Esophagus (tissue), 2 donors: Measurements from ENCODE around the gene MRPL9. TPM values are rescaled to one million over a fixed set of nuclear protein-coding genes. Genes with fewer than 3 reads are reported as not detected.
A peak's percentile ranks its signal among the peaks of the same experiment; 100 is the strongest.

Experiments used
- H3K27ac ChIP-seq, 2 donors: one replicate each; pipeline ENCODE4 v1.5.1; 2013; ENCODE audit warnings: low read depth in 2 of 2, mild to moderate bottlenecking in 2 of 2, inconsistent platforms in 1 of 2, low read length in 1 of 2, moderate library complexity in 1 of 2
- H3K27me3 ChIP-seq, 2 donors: one replicate each; pipeline ENCODE4 v1.6.1; 2013; ENCODE audit warnings: low read length in 2 of 2, control low read depth in 1 of 2, mild to moderate bottlenecking in 1 of 2; ENCODE audit not compliant: insufficient read depth in 2 of 2, control insufficient read depth in 1 of 2
- H3K36me3 ChIP-seq, 2 donors: one replicate each; pipeline ENCODE4 v1.6.1; 2013; ENCODE audit warnings: low read length in 1 of 2; ENCODE audit not compliant: control insufficient read depth in 2 of 2, insufficient read depth in 2 of 2
- H3K4me1 ChIP-seq, 2 donors: one replicate each; pipeline ENCODE4 v1.6.1; 2013; ENCODE audit warnings: low read length in 1 of 2; ENCODE audit not compliant: control insufficient read depth in 2 of 2, insufficient read depth in 2 of 2
- H3K4me3 ChIP-seq, 2 donors: one replicate each; pipeline ENCODE4 v1.5.1; 2013; ENCODE audit warnings: low read length in 2 of 2, mild to moderate bottlenecking in 2 of 2, low read depth in 1 of 2, moderate library complexity in 1 of 2
- H3K9me3 ChIP-seq, 2 donors: one replicate each; pipeline ENCODE4 v1.6.1; 2013; ENCODE audit warnings: mild to moderate bottlenecking in 2 of 2, low read depth in 1 of 2, low read length in 1 of 2, moderate library complexity in 1 of 2; ENCODE audit not compliant: control insufficient read depth in 2 of 2, insufficient read depth in 1 of 2
- WGBS, 2 donors: extraction: QIAGEN DNeasy Blood & Tissue Kit; methylation state at CpG; one replicate each; pipeline ENCODE4 v1.1.7; 2013; 5-methylcytosine and 5-hydroxymethylcytosine counted together
- polyA plus RNA-seq, 2 donors: library from polyadenylated mRNA; stranded (reverse); fragments of 200-250 nt; gene quantifications; one replicate each; pipeline ENCODE4 v1.2.3, GENCODE V29; 2013
- donor health status: healthy with polysubstance abuse.
- donor health status: Bipolar disorder and iron deficiency.

Gene MRPL9
- 10 to 100 TPM; 49.9 to 53.9 TPM for polyA plus RNA-seq

- no peaks in the 10 kb centered on the region for H3K9me3 ChIP-seq
- WGBS, 2 donors = 1% methylated on average over 68 of the region's 68 CpGs
Measured at GRCh38 chr1:151762941-151763921, at the start of gene MRPL9. Gene MRPL9 (minus strand): TSS chr1:151763496. CDS start chr1:151763479, 17 bp downstream.

GRCh38 chr1:151811181-151811580 is 47.9 kb upstream of the MRPL9 start:
- Histone ChIP-seq H3K9me3 (no peaks in the 10 kb centered on the region), H3K27ac (no peak overlapping the region), H3K36me3 (peaks cover 0 to 2% of the 10 kb centered on the region in 2 donors), H3K4me1 (no peaks in the 10 kb centered on the region), H3K27me3 (no peaks in the 10 kb centered on the region), H3K4me3 (no peak overlapping the region)
- 91 to 95% methylated on average over 9 of the region's 9 CpGs for WGBS, 2 donors

More at GRCh38 chr1:151762941-151763921, at the start of gene MRPL9:
- no peaks in the 10 kb centered on the region for H3K27me3 ChIP-seq
- H3K4me3 ChIP-seq = peak within 1 kb of the TSS; percentile 75 to 88
- peaks cover 6 to 13% of the 10 kb centered on the region in 2 donors for H3K36me3 ChIP-seq
- peak within 1 kb of the TSS; percentile 88 to 93 for H3K27ac ChIP-seq
- H3K4me1 ChIP-seq = peaks cover 0 to 6% of the 10 kb centered on the region in 2 donors

DNA sequence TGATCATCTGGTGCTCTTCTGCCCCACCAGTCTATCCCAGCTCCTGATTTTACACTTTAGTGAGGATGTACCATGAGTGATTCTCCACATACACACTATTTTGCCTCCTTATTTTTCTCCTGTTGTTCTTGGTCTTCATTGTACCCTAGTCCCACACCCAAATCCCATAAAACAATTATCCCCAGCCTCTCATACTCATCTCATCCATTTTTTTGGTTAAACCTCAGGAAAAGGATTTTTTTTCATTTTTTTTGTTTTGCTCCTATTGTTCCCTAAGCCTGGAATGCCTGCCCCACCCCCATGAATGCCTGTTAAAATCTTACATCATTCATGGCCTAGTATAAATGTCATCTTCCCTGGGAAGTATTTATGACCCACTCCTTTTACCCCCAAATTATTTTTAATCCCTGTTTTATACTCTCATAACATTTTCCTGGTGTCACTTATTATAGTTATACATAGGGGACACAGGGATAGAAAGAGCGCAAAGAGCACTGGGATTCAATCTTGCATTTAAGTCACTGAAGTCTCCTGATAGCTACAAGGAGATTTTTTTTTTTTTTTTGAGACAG is 46.8 kb upstream of the MRPL9 start:
- Histone ChIP-seq H3K27ac (no peak overlapping the region), H3K9me3 (no peaks in the 10 kb centered on the region), H3K4me3 (no peak overlapping the region), H3K4me1 (no peaks in the 10 kb centered on the region), H3K36me3 (peaks cover 0 to 2% of the 10 kb centered on the region in 2 donors), H3K27me3 (no peaks in the 10 kb centered on the region)
- WGBS, 2 donors = 98 to 99% methylated on average over 1 of the region's 1 CpG

GRCh38 chr1:151809290-151809984 is 46.1 kb upstream of the MRPL9 start:
- Histone ChIP-seq H3K27ac (no peak overlapping the region), H3K27me3 (no peaks in the 10 kb centered on the region), H3K4me1 (no peaks in the 10 kb centered on the region), H3K9me3 (no peaks in the 10 kb centered on the region), H3K4me3 (no peak overlapping the region), H3K36me3 (no peaks in the 10 kb centered on the region)
- 54 to 55% methylated on average over 8 of the region's 8 CpGs for WGBS, 2 donors

GRCh38 chr1:151807766-151808165 is 44.5 kb upstream of the MRPL9 start:
- no peaks in the 10 kb centered on the region for H3K27me3 ChIP-seq
- H3K36me3 ChIP-seq = no peaks in the 10 kb centered on the region
- no peak overlapping the region for H3K27ac ChIP-seq
- WGBS, 2 donors = 57 to 75% methylated on average over 1 of the region's 1 CpG
- no peak overlapping the region for H3K4me3 ChIP-seq
- no peaks in the 10 kb centered on the region for H3K9me3 ChIP-seq
- no peaks in the 10 kb centered on the region for H3K4me1 ChIP-seq

GRCh38 chr1:151807131-151807530 is 43.8 kb upstream of the MRPL9 start:
- no peaks in the 10 kb centered on the region for H3K27me3 ChIP-seq
- no peaks in the 10 kb centered on the region for H3K4me1 ChIP-seq
- no peaks in the 10 kb centered on the region for H3K9me3 ChIP-seq
- H3K27ac ChIP-seq = no peak overlapping the region
- no peak overlapping the region for H3K4me3 ChIP-seq
- WGBS, 2 donors = 70 to 77% methylated on average over 5 of the region's 5 CpGs
- no peaks in the 10 kb centered on the region for H3K36me3 ChIP-seq

DNA sequence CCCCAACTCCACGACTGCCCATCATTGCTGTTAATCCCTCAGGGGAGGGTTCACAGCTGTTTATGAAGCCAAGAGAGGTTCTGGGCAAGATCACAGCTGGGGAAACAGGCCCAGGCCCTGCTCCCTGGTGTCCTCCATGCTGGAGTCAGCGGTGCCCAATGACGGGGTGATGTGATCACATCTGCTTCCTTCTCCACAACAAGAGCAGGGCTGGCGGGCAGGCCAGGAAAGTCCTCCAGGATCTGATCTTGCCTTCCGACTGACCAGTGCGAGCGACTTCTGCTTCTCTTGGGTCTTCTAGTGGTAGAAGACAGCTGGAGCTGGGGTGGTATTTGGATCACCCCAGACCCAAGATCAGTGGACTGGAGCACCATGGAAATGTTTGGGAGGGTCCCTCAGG is 42.9 kb upstream of the MRPL9 start:
- Histone ChIP-seq H3K27me3 (no peaks in the 10 kb centered on the region), H3K27ac (no peak overlapping the region), H3K4me3 (no peak overlapping the region), H3K36me3 (no peaks in the 10 kb centered on the region), H3K4me1 (no peaks in the 10 kb centered on the region), H3K9me3 (no peaks in the 10 kb centered on the region)
- WGBS, 2 donors = 83 to 86% methylated on average over 7 of the region's 7 CpGs

DNA sequence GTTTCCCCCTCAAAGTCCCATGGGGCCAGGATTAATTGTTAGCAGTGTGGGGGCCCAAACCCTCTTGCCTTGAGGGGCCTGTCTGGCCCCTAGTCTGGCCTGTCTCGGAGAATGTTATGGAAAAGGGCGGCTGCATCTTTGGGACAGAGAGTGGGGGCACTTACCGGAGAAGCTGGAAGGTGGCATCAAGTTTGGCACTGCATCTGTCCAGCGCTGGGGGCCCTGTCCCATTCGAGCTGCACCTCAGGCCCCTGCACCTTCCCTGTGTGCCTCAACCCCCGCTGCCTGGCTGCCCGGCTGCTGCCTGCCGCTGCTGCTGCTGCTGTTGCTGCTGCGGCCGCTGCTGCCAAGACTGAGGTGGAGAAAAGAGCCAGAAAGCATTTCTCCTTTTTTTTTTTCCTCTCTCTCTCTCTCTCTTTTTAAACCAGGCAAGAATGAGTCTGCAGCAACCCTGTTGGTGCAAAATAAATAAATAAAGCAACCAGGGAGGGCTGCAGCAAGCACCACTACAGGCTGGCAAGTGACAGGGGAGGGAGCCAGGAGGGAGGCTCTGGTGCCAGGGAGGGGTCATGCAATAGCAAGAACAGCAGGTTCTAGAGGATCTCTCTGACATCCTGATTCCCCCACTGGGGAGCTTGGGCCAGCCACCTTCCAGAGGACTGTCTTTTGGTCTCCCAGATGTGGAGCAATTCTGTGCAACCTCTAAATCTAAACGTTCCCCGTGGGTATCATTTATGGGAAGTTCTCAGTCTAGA is 41.9 kb upstream of the MRPL9 start, which contains the start of gene LINGO4:
Gene LINGO4, minus strand, starts transcription at position 354 of the 755 bp plus-strand sequence. CDS start 2,715 bp downstream, outside the sequence.
- no peaks in the 10 kb centered on the region for H3K27me3 ChIP-seq
- 54 to 61% methylated on average over 12 of the region's 12 CpGs for WGBS, 2 donors

GRCh38 chr1:151803915-151804314 is 40.6 kb upstream of the MRPL9 start:
- Histone ChIP-seq H3K27ac (no peak overlapping the region), H3K4me3 (no peak overlapping the region), H3K36me3 (no peaks in the 10 kb centered on the region), H3K9me3 (no peaks in the 10 kb centered on the region), H3K4me1 (peaks cover 0 to 4% of the 10 kb centered on the region in 2 donors), H3K27me3 (no peaks in the 10 kb centered on the region)
- 86 to 92% methylated on average over 3 of the region's 3 CpGs for WGBS, 2 donors

More for the DNA sequence above, 41.9 kb upstream of the MRPL9 start, which contains the start of gene LINGO4:
- H3K27ac ChIP-seq = no peak within 1 kb of the TSS
- no peaks in the 10 kb centered on the region for H3K36me3 ChIP-seq
- no peaks in the 10 kb centered on the region for H3K9me3 ChIP-seq
- H3K4me3 ChIP-seq = no peak within 1 kb of the TSS
- peaks cover 0 to 4% of the 10 kb centered on the region in 2 donors for H3K4me1 ChIP-seq
